ENCODE data around the gene THAP3. TPM values are rescaled to one million over a fixed set of nuclear protein-coding genes. Genes with fewer than 3 reads are reported as not detected.
A peak's percentile ranks its signal among the peaks of the same experiment; 100 is the strongest.

Gene THAP3
- total RNA-seq, 1 experiment from 2014 or later = 25.0 TPM

DNA sequence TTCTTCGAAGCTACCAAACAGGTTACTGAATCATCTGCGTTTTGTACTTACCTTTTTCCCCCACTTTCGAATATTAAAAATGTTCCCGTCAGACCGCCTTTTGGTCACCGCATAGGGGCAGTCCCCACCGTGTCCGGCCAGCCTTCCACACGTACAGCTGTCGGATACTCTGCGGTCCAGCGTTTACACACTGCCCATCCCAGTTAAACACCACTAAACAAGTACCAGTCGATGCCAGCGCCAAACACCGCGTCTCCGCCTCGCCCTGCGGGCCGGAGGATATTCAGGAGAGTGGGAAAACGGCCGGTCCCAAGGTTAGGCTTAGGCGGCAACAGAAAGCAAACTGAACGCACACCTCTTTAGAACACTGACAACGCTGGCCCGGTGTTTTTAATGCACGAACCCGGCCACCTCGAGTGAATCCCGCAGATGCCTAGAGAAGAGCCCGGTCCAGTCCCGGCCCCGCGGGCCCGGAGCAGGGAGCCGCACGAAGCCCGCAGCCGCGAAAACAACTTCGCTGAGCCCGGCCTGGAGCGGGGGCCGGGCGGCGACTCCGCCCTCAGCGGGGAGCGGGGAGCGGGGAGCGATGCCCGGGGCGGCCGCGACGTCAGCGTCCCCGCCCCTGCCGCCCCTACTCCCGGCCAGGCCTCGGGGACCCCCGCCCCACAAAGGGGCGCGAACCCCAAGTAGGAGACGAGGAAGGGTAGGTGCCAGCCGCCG, 11.9 kb upstream of the THAP3 start:
- peak; percentile 59 for DNase-seq (ENCODE audit: low read depth)

DNA sequence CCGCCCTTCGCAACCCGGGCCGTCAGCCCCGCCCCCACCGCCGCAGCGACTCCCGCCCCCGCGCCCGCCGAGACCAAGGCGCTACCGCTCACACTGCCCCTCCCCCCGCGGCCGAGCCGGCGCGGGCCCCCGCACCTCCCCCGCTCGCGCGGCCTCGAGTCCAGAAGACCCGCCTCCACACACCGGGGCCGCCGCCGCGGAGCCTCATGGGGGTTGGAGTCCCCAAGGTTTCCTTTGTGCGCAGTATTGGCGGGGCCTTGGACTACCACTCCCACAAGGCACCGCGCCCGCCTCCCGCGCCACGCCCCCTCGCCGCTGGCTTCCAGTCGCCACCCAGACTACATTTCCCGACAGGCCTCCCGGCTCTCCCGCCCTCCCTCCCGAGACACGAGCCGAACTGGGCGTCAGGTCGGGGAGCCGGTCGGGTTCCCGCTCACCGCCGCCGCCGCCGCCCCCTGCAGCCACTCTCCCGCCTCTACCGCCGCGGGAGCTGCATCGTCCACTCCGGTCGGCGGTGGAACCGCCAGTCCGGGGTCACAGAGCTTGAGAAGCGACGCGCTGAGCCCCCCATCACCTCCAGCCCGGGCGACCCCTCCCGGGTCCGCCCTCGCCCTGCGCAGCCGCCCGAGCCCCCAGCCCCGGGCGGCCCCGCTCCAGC, 11.2 kb upstream of the THAP3 start, which contains the start of gene PHF13:
TSS of gene PHF13 (plus strand) at position 371 of the 658 bp plus-strand sequence. CDS start 336 bp downstream, outside the sequence.
- DNase-seq (ENCODE audit: low read depth) = peak; percentile 99

DNA sequence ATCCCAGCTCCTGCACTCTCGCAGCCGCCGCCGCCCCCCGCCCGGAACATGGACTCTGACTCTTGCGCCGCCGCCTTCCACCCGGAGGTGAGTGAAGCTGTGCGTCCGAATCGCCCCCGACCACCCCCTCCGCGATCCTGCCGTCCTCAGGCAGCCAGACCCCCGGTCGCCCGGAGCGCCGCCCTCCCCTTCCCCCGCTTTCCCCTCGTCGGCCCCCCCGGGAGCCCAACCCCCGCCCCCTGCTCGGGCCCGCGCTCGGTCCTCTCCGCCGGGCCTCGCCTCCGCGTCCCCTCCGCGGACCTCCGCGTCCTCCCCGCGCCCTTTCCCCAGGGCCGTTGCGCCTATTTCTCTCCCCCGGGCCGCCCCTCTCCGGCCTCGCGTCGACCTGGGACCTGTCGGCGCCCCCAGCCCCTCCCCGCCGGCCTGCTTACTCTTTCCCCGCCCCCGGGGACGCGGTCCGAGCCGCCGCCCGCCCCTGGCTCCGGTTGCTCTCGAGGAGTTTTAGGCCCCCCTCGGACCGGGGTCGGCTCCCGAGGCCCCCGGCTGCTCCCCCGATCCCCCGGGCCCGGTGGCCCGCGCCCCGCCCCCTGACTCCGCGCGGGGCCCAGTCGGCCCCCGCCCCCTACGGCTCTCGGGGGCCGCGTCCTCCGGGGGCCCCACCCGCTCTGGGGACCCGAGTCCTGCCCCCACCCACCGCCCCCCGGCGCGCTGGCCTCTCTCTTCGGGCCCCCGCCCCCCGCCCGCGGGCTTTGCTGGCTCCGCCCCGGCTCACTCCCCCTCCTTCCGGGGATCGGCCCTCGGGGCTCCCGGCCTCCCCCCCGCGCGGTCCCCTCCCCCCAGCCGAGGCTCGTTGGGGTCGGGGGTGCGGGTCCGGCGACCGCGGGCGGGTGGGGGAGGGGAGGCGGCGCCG, 10.4 kb upstream of the THAP3 start:
- DNase-seq (ENCODE audit: low read depth) = no peak

DNA sequence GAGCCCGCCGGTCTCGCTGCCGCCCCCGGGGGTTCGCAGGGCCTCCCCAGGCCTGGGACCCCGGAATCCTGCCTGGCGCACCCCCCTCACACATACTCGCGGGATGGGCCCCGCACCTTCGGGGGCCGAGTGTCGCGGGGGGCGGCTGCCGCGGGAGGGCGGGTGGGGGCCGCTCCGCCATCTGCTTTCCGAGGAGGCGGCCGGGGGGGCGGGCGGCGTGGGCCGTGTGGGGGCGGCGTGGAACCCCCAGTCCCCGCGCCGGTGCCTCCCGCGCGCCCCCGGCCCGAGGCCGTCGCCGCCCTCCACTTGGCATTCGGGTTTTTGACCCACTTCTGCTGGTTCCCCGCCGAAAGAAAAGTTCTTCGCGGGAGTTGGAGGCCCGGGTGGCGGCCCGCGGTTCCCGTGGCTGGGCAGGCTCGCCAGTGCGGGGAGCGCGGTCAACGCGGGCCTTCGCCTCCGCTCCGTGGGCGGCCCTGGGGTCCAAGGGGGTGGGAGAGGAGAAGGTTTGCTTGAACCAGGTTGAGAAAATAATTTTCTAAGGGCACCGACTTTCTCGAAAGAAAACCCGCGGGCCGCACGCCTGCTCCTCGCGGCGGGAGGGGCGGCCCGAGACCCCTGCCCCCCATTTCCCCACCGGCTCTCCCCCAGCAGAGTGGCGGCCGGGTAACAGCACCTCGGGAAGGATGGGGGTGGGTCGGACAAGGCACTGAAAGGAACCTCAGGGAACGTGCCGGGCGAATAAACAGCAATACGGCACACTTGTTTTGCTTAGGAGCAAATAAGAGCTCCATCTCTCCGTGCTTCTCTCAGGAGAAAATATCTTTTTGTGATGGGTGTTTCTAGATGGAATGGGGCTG, 9.5 kb upstream of the THAP3 start:
- no peak for DNase-seq (ENCODE audit: low read depth)

DNA sequence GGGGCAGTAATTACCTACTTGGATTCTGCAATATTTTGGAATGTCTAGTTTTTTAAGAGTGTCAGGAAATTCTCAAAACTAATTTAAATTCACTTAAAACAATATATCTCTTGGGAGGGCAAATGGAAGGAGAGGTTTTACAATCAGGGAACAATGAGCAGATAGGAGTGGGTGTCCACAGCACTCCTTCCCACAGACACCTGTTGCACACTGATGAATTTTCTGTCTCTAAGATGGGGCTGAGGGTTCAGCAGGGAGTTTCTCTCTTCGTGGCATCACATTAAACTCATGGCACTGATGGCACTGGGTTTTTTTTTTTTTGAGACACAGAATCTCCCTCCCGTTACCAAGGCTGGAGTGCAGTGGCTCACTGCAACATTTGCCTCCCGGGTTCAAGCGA, 5.6 kb upstream of the THAP3 start:
- no peak for DNase-seq (ENCODE audit: low read depth)

DNA sequence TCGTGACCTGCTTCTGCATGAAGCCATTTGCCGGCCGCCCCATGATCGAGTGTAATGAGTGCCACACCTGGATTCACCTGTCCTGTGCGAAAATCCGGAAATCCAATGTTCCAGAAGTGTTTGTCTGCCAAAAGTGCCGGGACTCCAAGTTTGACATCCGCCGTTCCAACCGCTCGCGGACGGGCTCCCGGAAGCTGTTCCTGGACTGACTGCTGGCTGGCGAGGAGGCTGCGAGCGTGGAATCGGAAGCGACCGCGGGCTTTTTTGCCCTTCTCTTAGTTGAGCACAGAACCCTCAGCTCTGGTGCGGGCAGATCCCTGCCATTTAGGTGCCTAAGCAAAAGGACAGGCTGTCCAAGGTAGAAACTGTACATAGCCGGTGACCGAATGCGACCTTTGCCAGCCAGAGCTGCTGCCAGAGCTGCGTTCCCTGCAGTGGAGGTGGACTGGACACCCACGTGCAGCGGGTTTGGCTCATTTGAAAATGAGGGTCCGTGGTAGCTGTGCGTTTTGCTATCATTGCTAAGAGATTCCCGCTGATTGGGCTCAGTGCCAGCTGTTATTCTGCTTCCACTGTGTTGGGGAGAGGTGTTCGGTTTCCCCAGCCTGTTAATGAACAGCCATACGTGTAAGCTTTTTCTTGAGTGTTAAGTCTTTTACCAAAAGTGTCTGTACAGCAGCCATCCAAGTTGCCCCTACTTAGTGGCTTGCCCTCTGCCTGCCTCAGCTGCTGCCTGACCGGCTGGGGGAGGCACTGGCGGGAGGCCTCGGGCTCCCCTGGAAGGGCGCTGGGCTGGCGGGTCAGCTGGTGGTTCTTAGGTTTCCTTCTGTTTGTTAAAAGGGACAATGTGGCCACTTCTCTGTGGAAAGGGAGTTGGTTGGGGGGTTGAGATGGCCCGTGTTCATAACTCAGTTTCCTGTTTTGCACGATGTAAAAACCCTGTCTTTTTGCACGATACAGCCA, 3.0 kb upstream of the THAP3 start:
- no peak for DNase-seq (ENCODE audit: low read depth)

DNA sequence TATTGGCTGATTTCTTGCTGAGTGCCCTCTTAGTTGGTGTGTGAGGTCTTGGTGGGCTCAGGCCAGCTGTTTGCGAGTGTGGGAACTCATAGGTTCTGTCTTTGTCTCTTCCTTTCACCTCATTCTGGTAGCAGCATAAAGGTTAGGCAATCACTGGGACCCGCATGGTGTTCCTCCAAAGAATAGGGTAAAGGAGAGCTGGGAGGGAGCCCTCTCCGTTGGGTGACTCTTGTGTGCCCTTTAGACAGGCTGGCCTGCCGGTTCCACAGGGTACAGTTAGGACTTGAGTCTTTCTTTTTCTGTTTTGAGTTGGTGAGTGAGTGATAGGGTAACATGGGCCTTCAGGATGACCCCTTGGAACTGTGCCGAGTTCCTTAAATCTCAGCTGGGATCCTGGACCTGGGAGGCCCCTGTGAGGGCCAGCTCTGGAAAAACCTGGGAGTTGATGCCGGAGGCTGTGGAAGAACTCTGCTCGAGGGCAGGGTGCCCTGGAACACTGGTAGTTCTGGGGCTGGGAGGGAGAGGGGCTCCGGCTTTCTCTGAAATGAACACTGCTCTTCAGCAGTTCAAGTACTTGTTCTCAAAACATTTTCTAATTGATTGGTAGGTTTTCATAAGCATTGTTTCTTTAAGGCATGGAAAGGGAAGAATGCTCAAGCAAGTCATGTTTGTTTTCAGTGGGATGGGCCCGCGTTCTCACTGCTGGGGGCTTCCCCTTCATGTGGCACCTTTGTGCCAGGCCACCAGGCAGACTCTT, 2.1 kb upstream of the THAP3 start:
- no peak for DNase-seq (ENCODE audit: low read depth)

DNA sequence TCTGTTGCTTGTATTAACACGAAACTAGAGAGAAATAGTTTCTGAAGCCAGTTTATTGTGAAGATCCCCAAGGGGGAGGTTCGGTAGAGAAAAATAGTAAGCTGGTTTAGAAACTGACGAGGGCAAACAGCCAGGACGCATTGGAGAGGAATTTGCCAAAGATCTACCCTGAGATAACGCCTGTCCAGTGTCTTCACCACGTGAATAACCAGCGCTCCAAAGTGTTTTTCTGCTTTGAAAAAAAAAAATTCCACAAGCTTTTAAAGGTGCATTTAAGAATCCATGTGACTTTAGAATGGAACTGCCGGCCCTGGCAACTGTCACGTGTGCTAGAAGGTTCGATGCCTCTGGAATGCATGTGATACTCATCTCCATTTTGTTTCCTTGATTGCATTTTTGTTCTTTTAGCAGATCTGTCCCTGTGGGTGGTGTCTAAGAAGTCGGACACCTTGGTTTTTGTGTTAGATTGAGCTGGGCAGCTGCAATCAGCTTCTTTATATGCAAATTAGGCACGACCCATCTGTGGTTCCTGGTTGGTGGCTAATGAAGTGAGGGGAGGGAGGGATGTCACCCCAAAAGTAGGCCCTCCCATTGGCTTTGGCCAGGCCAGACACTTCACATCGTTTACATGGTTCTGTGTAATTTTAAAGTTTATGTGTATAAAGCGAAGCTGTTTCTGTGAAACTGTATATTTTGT, 1.3 kb upstream of the THAP3 start:
- no peak for DNase-seq (ENCODE audit: low read depth)

DNA sequence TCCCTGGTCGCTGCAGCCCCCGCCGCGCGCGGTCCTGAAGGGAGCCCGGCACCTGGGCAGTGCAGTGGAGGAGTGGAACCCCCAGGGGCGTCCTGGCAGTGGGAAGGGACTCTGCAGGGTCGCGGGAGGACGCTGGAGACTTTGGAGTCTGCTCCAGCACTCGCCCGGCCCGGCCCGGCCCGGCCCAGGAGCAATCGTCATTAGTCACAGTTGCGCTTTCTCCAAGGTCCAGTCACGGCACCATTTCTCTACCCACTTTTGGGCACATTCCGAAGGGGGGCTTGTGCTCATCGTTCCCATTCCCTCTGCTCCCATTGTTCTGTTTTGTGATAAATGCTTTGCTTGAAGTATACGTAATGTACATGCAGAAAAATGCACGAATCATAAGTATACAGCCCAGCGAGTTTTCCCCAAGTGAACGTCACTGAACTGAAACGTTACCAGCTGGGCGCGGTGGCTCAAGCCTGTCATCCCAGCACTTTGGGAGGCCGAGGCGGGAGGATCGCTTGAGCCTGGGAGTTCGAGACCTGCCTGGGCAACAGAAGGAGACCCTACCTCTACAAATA, 999 bp downstream of the THAP3 start:
- DNase-seq (ENCODE audit: low read depth) = peak; percentile 53

DNA sequence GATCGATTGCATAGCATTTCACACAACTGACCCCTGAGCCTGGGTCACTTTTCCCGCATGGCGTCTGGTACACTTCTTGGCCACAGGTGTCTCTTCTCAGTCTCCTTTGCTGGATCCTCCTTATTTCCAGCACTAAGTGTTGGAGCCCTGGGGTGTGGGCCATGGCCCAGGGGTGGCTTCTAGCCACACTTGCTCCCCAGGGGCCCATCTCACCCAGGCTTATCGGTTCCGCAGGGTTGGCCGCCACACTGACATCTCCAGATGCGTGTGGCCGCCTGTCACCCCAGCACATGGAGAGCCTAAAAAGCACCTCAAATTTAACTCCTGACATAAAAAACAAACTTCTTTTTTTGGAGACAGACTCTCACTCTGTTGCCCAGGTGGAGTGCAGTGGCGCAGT, 2.4 kb downstream of the THAP3 start:
- DNase-seq (ENCODE audit: low read depth) = no peak

DNA sequence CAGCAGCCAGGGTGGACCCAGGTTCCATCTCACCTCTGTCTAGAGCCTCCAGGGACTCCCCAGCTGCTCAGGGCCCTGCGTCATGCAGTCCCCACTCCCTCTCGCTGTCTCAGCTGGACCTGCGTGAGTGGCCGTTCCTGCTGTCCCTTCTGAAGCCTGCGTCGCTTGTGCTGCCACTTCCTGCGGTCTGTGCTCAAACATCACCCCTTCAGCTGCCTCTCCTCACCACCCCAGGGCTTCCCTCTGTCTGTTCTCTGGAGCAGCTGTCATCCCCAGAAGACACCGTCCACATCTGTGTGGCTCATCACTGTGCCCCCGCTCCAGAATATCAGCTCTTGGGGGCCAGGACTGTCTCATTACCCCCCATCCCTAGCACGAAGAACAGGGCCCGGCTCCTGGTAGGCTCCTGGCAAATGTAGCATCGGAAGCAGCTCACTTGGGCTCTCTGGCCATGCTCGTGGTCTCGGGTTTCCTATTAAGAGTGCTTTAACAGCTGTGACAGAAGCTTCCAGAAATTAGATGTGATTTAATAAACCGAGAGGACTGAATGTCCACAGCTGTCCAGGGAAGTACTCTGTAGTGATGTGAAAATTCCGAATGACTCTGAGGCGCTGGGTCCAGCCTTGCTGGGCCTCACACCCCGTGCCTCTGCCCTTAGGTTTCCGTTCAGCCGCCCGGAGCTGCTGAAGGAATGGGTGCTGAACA, 3.3 kb downstream of the THAP3 start:
- peak; percentile 60 for DNase-seq (ENCODE audit: low read depth)

DNA sequence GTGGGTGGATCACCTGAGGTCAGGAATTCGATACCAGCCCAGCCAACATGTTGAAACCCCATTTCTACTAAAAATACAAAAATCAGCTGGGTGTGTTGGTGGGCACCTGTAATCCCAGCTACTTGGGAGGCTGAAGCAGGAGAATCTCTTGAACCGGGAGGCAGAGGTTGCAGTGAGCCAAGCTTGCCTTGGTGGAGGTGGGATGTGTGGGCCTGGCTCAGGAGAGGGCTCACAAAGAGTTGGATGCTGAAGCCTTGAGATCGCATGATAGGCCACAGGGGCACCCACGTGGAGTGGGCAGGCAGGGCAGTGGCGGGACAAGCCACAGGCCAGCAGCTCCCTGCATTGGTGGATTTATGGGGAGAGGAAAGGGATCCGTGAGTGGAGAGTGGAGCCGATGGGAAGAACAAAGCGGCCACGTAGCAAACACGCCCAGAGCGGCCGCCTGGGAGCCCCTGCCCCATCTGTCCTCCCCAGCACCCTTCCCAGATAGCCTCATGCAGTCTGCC, 4.4 kb downstream of the THAP3 start:
- no peak for DNase-seq (ENCODE audit: low read depth)

DNA sequence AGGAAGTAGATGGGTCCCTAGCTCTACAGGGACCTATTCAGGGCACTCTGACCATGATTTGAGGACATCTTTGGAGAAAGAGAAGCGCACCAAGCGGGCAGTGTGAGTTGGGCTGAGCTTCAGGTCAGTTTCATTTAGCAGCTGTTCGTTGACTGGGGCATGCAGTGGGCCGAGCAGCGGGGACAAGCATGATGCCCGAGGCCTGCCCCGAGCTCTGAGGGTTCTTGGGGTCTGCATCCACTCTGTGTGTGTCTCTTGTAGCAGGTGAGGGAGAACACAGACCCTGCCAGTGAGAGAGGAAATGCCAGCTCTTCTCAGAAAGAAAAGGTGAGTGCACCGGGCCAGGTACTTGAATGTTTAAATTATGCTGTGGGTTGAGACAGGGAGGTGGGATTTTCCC, 5.4 kb downstream of the THAP3 start:
- no peak for DNase-seq (ENCODE audit: low read depth)

DNA sequence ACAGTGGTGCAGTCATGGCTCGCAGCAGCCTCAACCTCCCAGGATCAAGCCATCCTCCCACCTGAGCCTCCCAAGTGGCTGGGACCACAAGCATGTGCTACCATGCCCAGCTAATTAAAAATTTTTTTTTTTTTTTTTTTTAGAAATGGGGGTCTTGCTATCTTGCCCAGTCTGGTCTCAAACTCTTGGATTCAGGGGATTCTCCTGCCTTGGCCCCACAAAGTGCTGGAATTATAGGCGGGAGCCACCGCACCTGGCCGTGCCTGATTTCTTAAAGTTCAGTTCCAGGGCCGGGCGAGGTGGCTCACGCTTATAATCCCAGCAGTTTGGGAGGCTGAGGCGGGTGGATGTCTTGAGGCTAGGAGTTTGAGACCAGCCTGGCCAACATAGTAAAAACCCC, 6.4 kb downstream of the THAP3 start:
- DNase-seq (ENCODE audit: low read depth) = no peak

DNA sequence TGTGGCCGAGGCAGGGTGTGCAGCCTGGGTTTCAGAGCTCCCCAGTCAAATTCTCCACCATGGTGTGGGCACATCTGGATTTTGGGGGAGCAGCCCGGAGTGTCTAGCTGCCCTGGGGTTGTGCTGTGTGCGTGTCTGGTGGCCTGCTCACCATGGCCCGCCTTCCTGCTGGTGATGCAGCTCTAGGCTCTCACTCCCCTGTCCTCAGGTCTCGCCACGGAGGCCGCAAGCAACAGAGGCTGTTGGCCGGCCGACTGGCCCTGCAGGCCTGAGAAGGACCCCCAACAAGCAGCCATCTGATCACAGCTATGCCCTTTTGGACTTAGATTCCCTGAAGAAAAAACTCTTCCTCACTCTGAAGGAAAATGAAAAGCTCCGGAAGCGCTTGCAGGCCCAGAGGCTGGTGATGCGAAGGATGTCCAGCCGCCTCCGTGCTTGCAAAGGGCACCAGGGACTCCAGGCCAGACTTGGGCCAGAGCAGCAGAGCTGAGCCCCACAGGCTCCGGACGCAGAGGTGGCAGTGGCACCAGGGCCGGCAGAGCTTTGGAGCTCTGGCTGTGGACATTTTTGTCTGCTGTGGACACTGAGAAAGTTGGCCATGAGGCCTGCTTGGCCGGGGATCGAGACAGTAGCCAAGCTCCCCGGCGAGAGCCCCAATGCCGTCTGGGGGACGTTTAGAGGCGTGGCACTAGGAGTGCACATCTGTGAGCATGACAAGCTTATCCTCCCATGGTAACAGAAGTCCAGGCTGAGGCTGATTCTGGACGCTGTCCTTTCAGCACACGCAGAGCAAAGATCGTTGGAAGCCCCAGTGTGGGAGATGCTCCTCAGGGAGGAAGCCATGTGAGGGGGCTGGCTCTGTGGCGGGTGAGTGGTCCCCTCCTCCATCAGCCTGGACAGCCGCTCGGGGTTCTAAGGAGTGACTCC, 8.2 kb downstream of the THAP3 start:
- DNase-seq (ENCODE audit: low read depth) = no peak

DNA sequence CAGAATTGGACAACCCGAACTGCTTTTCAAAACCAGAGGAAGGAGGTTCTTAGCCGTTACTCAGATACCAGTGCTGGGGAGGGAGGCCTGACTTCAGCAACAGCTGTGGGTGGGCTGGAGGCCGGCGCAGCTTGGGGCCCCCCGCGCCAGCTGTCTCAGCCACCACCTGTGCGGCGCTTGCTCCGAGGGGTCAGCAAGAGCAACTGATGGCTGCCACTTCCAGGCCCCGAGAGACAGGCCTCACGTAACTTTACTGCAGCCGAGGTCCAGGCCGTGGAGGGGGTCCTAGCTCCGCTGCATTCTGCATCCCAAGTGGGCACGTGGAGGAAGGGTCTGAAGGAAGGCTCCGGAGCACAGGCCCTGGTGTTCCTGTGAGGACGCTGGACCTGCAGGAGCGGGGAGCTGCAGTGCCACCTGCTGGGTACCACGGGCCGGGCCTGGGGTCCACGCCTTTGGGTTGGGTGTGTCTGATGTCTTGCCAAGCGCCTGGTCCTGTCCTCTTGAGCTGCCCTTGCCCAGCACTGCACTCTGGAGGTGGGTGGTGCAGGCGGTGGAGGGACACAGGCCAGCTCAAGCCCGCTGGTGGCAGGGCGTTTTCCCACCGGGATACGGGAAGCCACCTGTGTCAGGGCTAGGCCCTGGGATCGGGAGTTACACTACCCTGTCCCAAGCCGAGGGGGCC, 9.8 kb downstream of the THAP3 start:
- peak; percentile 23 for DNase-seq (ENCODE audit: low read depth)

Data from LHCN-M2 (cell line).